GM12878 (cell line): ENCODE results near the gene SMARCAL1. TPM values are rescaled to one million over a fixed set of nuclear protein-coding genes. Genes with fewer than 3 reads are reported as not detected.
"Not testable (repeated sequence)": the region's sequence is repeated elsewhere in the genome, so short reads cannot be mapped to it uniquely, and the experiment has no call there.

Experiments
- ATAC-seq: fragments of 200-7000 bp; cut with Tn5 transposase; 3 replicates; pipeline ENCODE4 v1.9.1; 2020; ENCODE audit warnings: mild to moderate bottlenecking, moderate library complexity
- BruUV-seq: library from RNA; stranded (reverse); fragments of 400-500 nt; replicated peaks from 2 replicates; lab custom pipeline; 2021; lab: Mats Ljungman, UMichigan
- CTCF ChIA-PET: fragments of 300-600 bp; sonication (Branson Sonifier 250); formaldehyde crosslinking; extraction: SDS; loops from one replicate; lab custom pipeline; 2021; ENCODE audit warnings: inconsistent platforms; lab: Yijun Ruan, JAX
- POLR2A ChIA-PET: fragments of 350-600 bp; formaldehyde crosslinking; extraction: SDS; loops from one replicate; lab custom pipeline; 2021; ENCODE audit warnings: inconsistent platforms; lab: Charles Lee
- RAD21 ChIA-PET: fragments of 300-600 bp; sonication (Branson Sonifier 250); formaldehyde crosslinking; loops from one replicate; lab custom pipeline; 2023; ENCODE audit warnings: antibody characterized with exemption; ENCODE audit not compliant: unreplicated experiment; lab: Charles Lee
- SMC1A ChIA-PET: fragments of 300-600 bp; sonication (Branson Sonifier 250); formaldehyde crosslinking; loops from one replicate; lab custom pipeline; 2023; ENCODE audit not compliant: unreplicated experiment, uncharacterized antibody; lab: Charles Lee
- DNase-seq: peaks from one replicate; pipeline ENCODE4 v3.0.0-alpha.2; 2011; ENCODE audit warnings: low read depth, low spot score
- FAIRE-seq: peaks from 3 replicates; lab custom pipeline; 2011; peaks lifted over from hg19 to GRCh38; lab: Jason Lieb, UNC
- H2AFZ ChIP-seq: 2 replicates; pipeline ENCODE4 v1.6.0; 2011; ENCODE audit warnings: low read depth, low read length, control low read depth; ENCODE audit not compliant: control insufficient read depth
- H3K27ac ChIP-seq: 2 replicates; pipeline ENCODE4 v1.5.1; 2011; ENCODE audit warnings: control low read depth; ENCODE audit not compliant: control insufficient read depth, insufficient read depth
- H3K27me3 ChIP-seq, 2 experiments: replicated peaks in 1 of 2; 2 replicates each; pipeline versions ENCODE4 v1.6.0 to v1.6.1; 2011; ENCODE audit warnings: low read length in 1 of 2; ENCODE audit not compliant: control insufficient read depth in 2 of 2, insufficient read depth in 2 of 2
- H3K36me3 ChIP-seq, 2 experiments: 2 replicates each; pipeline ENCODE4 v1.5.1; 2011; ENCODE audit warnings: low read length in 1 of 2; ENCODE audit not compliant: control insufficient read depth in 2 of 2, insufficient read depth in 2 of 2
- H3K4me1 ChIP-seq: 2 replicates; pipeline ENCODE4 v1.6.1; 2011; ENCODE audit warnings: mild to moderate bottlenecking, low read length, moderate library complexity, mixed read lengths; ENCODE audit not compliant: control insufficient read depth, insufficient read depth
- H3K4me2 ChIP-seq: 2 replicates; pipeline ENCODE4 v1.6.0; 2011; ENCODE audit warnings: control low read depth; ENCODE audit not compliant: control insufficient read depth, insufficient read depth
- H3K4me3 ChIP-seq: fragments of 200-600 bp; sonication (generic); 2 replicates; pipeline ENCODE4 v1.5.1; 2016
- H3K79me2 ChIP-seq: 2 replicates; pipeline ENCODE4 v1.6.0; 2011; ENCODE audit warnings: low read length; ENCODE audit not compliant: control insufficient read depth, insufficient read depth
- H3K9ac ChIP-seq: 2 replicates; pipeline ENCODE4 v1.8.0; 2011; ENCODE audit warnings: low read length, control low read depth, mixed read lengths; ENCODE audit not compliant: control insufficient read depth, insufficient read depth
- H3K9me3 ChIP-seq: replicated peaks from 3 replicates; pipeline ENCODE4 v1.5.1; 2011; ENCODE audit warnings: mild to moderate bottlenecking, low read length; ENCODE audit not compliant: control insufficient read depth, insufficient read depth
- H4K20me1 ChIP-seq: 2 replicates; pipeline ENCODE4 v1.6.0; 2011; ENCODE audit not compliant: control insufficient read depth, insufficient read depth
- CBX3 ChIP-seq: fragments of 200-600 bp; sonication (generic); IDR thresholded peaks from 2 replicates; pipeline ENCODE4 v1.6.1; 2016; ENCODE audit warnings: low read depth, borderline replicate concordance
- CTCF ChIP-seq, 3 experiments: IDR thresholded peaks in 2 of 3; conservative IDR thresholded peaks in 1 of 3; 2 replicates each; pipeline ENCODE4 v1.5.1; 2011; ENCODE audit warnings: low read depth in 3 of 3, low read length in 3 of 3, mild to moderate bottlenecking in 3 of 3, control low read depth in 2 of 3, moderate library complexity in 2 of 3, inconsistent platforms in 1 of 3, mixed read lengths in 1 of 3; ENCODE audit not compliant: control insufficient read depth in 2 of 3, insufficient read depth in 1 of 3; ENCODE audit errors: extremely low read depth in 1 of 3
- EED ChIP-seq: sonication (generic); IDR thresholded peaks from 2 replicates; pipeline ENCODE4 v1.6.1; 2016; ENCODE audit warnings: antibody characterized with exemption, low read depth
- NFYA ChIP-seq: IDR thresholded peaks from 2 replicates; pipeline ENCODE4 v1.6.1; 2011; ENCODE audit warnings: low read depth, mild to moderate bottlenecking, low read length, improper control_type of control experiment, borderline replicate concordance
- RAD21 ChIP-seq: IDR thresholded peaks from 2 replicates; pipeline ENCODE4 v1.6.1; 2011; ENCODE audit warnings: mild to moderate bottlenecking, low read depth, low read length, moderate library complexity; ENCODE audit not compliant: insufficient read depth
- SIN3A ChIP-seq: IDR thresholded peaks from 2 replicates; pipeline ENCODE4 v1.6.1; 2012; ENCODE audit warnings: low read depth, low read length, improper control_type of control experiment
- SMC3 ChIP-seq: IDR thresholded peaks from 2 replicates; pipeline ENCODE4 v1.6.1; 2011; ENCODE audit warnings: low read length, improper control_type of control experiment, borderline replicate concordance
- WGBS: methylation state at CpG from one replicate; pipeline ENCODE4 v1.1.6; 2016; ENCODE audit warnings: low lambda C conversion rate; ENCODE audit not compliant: insufficient replicate concordance, insufficient coverage; ENCODE audit errors: missing lambda C conversion rate; 5-methylcytosine and 5-hydroxymethylcytosine counted together
- in situ Hi-C: fragments of 300-500 bp; cut with MboI; formaldehyde crosslinking; loops from 9 replicates; pipeline ENCODE4 v1.14.3; 2018; ENCODE audit warnings: mixed read lengths
- intact Hi-C: fragments of 100-400 bp; cut with micrococcal nuclease; formaldehyde crosslinking; loops from one replicate; pipeline ENCODE4 v1.14.2; 2022; ENCODE audit not compliant: unreplicated experiment
- polyA plus RNA-seq, 11 experiments: library from polyadenylated mRNA; depleted of rRNA in 4 of 11; unstranded in 6 of 11; stranded (reverse) in 5 of 11; fragments of >200 nt; fragmentation: Nextera tagmentation in 4 of 11; fragmentation: Illumina TruSeq in 1 of 11; extraction: Ambion mirVana in 4 of 11; extraction: Trizol in 1 of 11; gene quantifications; 1 replicate in 1 of 11; 2 replicates in 10 of 11; pipeline versions ENCODE4 v1.2.1 to v1.2.3, GENCODE V29; 2011 to 2016; ENCODE audit warnings: inconsistent platforms in 2 of 11, missing spikeins in 2 of 11, low read depth in 1 of 11
- total RNA-seq, 4 experiments: library from RNA; depleted of rRNA in 3 of 4; stranded (reverse); fragments of >200 nt in 3 of 4; fragmentation: Illumina TruSeq in 1 of 4; extraction: Trizol in 1 of 4; gene quantifications; 2 replicates each; pipeline versions ENCODE4 v1.2.1 to v1.2.3, GENCODE V29; 2013 to 2021

Gene SMARCAL1
- total and polyA plus RNA-seq, 10 of the 15 experiments (the other 5 are each of a cell fraction or from before 2014, with no cell fraction given), result 10.8 to 32.9 (median 21.8) TPM

GRCh38 chr2:216518566-216519119 lies 106.4 kb downstream of the SMARCAL1 start:
- in situ Hi-C loops, result loop anchor here (5.0 kb wide), 1 partner anchor 149 kb away; no protein-coding TSS in a partner anchor

GRCh38 chr2:216519154-216519762 lies 107.0 kb downstream of the SMARCAL1 start:
- in situ Hi-C loops (loop anchor here (5.0 kb wide), 1 partner anchor 148 kb away; no protein-coding TSS in a partner anchor), intact Hi-C loops (loop anchor here (1.0 to 5.0 kb wide), 3 partner anchors 73 to 297 kb away; no protein-coding TSS in a partner anchor)
- peak; percentile 63 to 75 (median 64) for TF ChIP-seq CTCF (IDR thresholded peaks at IDR 0.05 in 2 of 3, conservative IDR thresholded peaks at IDR 0.05 in 1 of 3; ENCODE audit: control insufficient read depth in 2 of 3, extremely low read depth in 1 of 3, insufficient read depth in 1 of 3, low read depth in 3 of 3, low read length in 3 of 3)
- no peak for TF ChIP-seq NFYA
- TF ChIP-seq SIN3A, result no peak
- TF ChIP-seq EED, result no peak
- no peak for TF ChIP-seq CBX3
- peak; percentile 74 for TF ChIP-seq RAD21
- TF ChIP-seq SMC3, result peak; percentile 94
- Histone ChIP-seq H3K4me3 (no peak overlapping the region), H3K36me3 (no peaks in the 10 kb centered on the region), H4K20me1 (no peaks in the 10 kb centered on the region), H3K79me2 (no peaks in the 10 kb centered on the region), H3K9me3 (no peaks in the 10 kb centered on the region), H2AFZ (no peak overlapping the region), H3K27ac (no peak overlapping the region), H3K9ac (no peak overlapping the region), H3K4me1 (no peaks in the 10 kb centered on the region), H3K27me3 (no peaks in the 10 kb centered on the region), H3K4me2 (no peak overlapping the region)
- DNase-seq, result no peak
- CTCF ChIA-PET, result interaction anchor here (0.6 to 15.8 kb wide), 34 partner anchors 9 to 1185 kb away, joined by 3 to 475 read pairs (median 4); no protein-coding TSS in a partner anchor
- 35% methylated on average over 3 of the region's 3 CpGs for WGBS
- POLR2A ChIA-PET, result interaction anchor here (0.6 kb wide), 1 partner anchor 149 kb away, joined by 3 read pairs; no protein-coding TSS in a partner anchor
- FAIRE-seq, result peak; percentile 59
- SMC1A ChIA-PET, result interaction anchor here (0.6 to 10.2 kb wide), 23 partner anchors 11 to 987 kb away, joined by 3 to 226 read pairs (median 4); no protein-coding TSS in a partner anchor
- RAD21 ChIA-PET, result interaction anchor here (0.9 to 12.8 kb wide), 13 partner anchors 8 to 410 kb away, joined by 3 to 239 read pairs (median 5); partner anchors contain the start of gene XRCC5
- ATAC-seq, result peak; percentile 94
- BruUV-seq, result no TSS peak

More at GRCh38 chr2:216518566-216519119, 106.4 kb downstream of the SMARCAL1 start:
- BruUV-seq, POLR2A ChIA-PET, H3K27me3 ChIP-seq, H3K4me1 ChIP-seq, H3K36me3 ChIP-seq, ATAC-seq, DNase-seq, H3K27ac ChIP-seq, H3K9ac ChIP-seq, H3K9me3 ChIP-seq, H3K4me3 ChIP-seq, H2AFZ ChIP-seq, H3K4me2 ChIP-seq, H3K79me2 ChIP-seq, FAIRE-seq, H4K20me1 ChIP-seq: not testable (repeated sequence)
- intact Hi-C loops, result loop anchor here (1.0 to 5.0 kb wide), 3 partner anchors 74 to 296 kb away; no protein-coding TSS in a partner anchor
- RAD21 ChIA-PET, result interaction anchor here (0.9 to 12.8 kb wide), 12 partner anchors 11 to 297 kb away, joined by 3 to 239 read pairs (median 4); partner anchors contain the start of gene RPL37A
- CTCF ChIA-PET, result interaction anchor here (0.6 to 15.8 kb wide), 36 partner anchors 9 to 408 kb away, joined by 3 to 475 read pairs (median 4); partner anchors contain the start of gene RPL37A
- SMC1A ChIA-PET, result interaction anchor here (0.7 to 10.2 kb wide), 16 partner anchors 10 to 298 kb away, joined by 3 to 226 read pairs (median 4); no protein-coding TSS in a partner anchor
- WGBS, result 68% methylated on average over 9 of the region's 9 CpGs
